Retinal pigment epithelial cell (primary cell): Measurements from ENCODE around the gene GBP3.

ENCODE experiments used
- DNase-seq: peaks from one replicate; pipeline ENCODE4 v3.0.0-alpha.2; 2010; ENCODE audit warnings: low read depth
- H3K4me3 ChIP-seq: 2 replicates; pipeline ENCODE4 v1.5.1; 2011; ENCODE audit warnings: mild to moderate bottlenecking, low read length, control low read depth, moderate library complexity
- TF ChIP-seq, protein P1 (sequence below): conservative IDR thresholded peaks from 2 replicates; pipeline ENCODE4 v1.5.1; 2011; ENCODE audit warnings: low read depth, low read length, control low read depth, inconsistent platforms

GBP3 gene

GRCh38 chr1:88961647-88962275, 60.9 kb downstream of the GBP3 start:
- DNase-seq = no peak
- no peak overlapping the region for H3K4me3 ChIP-seq
- TF ChIP-seq, protein P1, sequence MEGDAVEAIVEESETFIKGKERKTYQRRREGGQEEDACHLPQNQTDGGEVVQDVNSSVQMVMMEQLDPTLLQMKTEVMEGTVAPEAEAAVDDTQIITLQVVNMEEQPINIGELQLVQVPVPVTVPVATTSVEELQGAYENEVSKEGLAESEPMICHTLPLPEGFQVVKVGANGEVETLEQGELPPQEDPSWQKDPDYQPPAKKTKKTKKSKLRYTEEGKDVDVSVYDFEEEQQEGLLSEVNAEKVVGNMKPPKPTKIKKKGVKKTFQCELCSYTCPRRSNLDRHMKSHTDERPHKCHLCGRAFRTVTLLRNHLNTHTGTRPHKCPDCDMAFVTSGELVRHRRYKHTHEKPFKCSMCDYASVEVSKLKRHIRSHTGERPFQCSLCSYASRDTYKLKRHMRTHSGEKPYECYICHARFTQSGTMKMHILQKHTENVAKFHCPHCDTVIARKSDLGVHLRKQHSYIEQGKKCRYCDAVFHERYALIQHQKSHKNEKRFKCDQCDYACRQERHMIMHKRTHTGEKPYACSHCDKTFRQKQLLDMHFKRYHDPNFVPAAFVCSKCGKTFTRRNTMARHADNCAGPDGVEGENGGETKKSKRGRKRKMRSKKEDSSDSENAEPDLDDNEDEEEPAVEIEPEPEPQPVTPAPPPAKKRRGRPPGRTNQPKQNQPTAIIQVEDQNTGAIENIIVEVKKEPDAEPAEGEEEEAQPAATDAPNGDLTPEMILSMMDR = no peak

- no peak overlapping the region for H3K4me3 ChIP-seq
- no peak for DNase-seq
- TF ChIP-seq, protein P1 = no peak
These were observed 61.6 kb downstream of the GBP3 start for GRCh38 chr1:88961081-88961480.
